Activated CD8-positive, alpha-beta T cell treated with anti-CD3 and anti-CD28 coated beads for 36 hours (primary cell): Measurements from ENCODE around the gene ZNF605. TPM values are rescaled to one million over a fixed set of nuclear protein-coding genes. Genes with fewer than 3 reads are reported as not detected.

Experiments
- ATAC-seq: fragments of 200-7000 bp; cut with Tn5 transposase; one replicate; pipeline ENCODE4 v1.10.0; 2021; ENCODE audit warnings: mild to moderate bottlenecking, moderate library complexity
- CTCF ChIA-PET: fragments of 350-600 bp; sonication (Branson Sonifier 250); formaldehyde crosslinking; loops from one replicate; lab custom pipeline; 2021; ENCODE audit warnings: antibody characterized with exemption; lab: Charles Lee
- POLR2A ChIA-PET: fragments of 350-600 bp; sonication (Branson Sonifier 250); formaldehyde crosslinking; loops from one replicate; lab custom pipeline; 2021; ENCODE audit warnings: antibody characterized with exemption; lab: Charles Lee
- DNase-seq: peaks from one replicate; pipeline ENCODE4 v3.0.0-alpha.2; 2020
- H3K27ac Mint-ChIP-seq: one replicate; pipeline ENCODE4 v1.8.0; 2021; ENCODE audit warnings: mild to moderate bottlenecking, mixed read lengths
- H3K27me3 Mint-ChIP-seq: one replicate; pipeline ENCODE4 v1.8.0; 2021; ENCODE audit warnings: mixed read lengths
- H3K36me3 Mint-ChIP-seq: one replicate; pipeline ENCODE4 v1.8.0; 2021; ENCODE audit warnings: low read depth, mixed read lengths
- H3K4me1 Mint-ChIP-seq: one replicate; pipeline ENCODE4 v1.8.0; 2021; ENCODE audit warnings: low read depth, mixed read lengths
- H3K4me3 Mint-ChIP-seq: one replicate; pipeline ENCODE4 v1.8.0; 2021; ENCODE audit warnings: mild to moderate bottlenecking, moderate library complexity, mixed read lengths
- H3K9me3 Mint-ChIP-seq: one replicate; pipeline ENCODE4 v1.8.0; 2021; ENCODE audit warnings: mixed read lengths
- CTCF ChIP-seq: fragments of 200-600 bp; IDR thresholded peaks from one replicate; pipeline ENCODE4 v1.8.0; 2022; ENCODE audit warnings: antibody characterized with exemption, mild to moderate bottlenecking
- intact Hi-C: fragments of 100-400 bp; cut with micrococcal nuclease; formaldehyde crosslinking; loops from one replicate; pipeline ENCODE4 v1.10.0; 2022
- total RNA-seq, 2 experiments: library from RNA; stranded (reverse); gene quantifications; one replicate each; pipeline ENCODE4 v1.2.3, GENCODE V29; 2021

Gene ZNF605
- total RNA-seq, 2 experiments from 2014 or later = 6.4 to 6.8 TPM

- intact Hi-C loops = no loop called here
- DNase-seq = no peak
- no peak for ATAC-seq
- peaks cover 35% of the 10 kb centered on the region for H3K36me3 Mint-ChIP-seq
- no peaks in the 10 kb centered on the region for H3K27me3 Mint-ChIP-seq
- ChIA-PET POLR2A (no interaction called here), CTCF (no interaction called here)
- peaks cover 22% of the 10 kb centered on the region for H3K4me1 Mint-ChIP-seq
- peaks cover 26% of the 10 kb centered on the region for H3K9me3 Mint-ChIP-seq
- H3K27ac Mint-ChIP-seq = no peak overlapping the region
- no peak overlapping the region for H3K4me3 Mint-ChIP-seq
- no peak for TF ChIP-seq CTCF
Observed at GRCh38 chr12:132953163-132953425, 3.0 kb downstream of the ZNF605 start.

- no peak overlapping the region for H3K4me3 Mint-ChIP-seq
- POLR2A ChIA-PET = interaction anchor here (0.6 kb wide), 1 partner anchor 102 kb away, joined by 5 read pairs; no protein-coding TSS in a partner anchor
- H3K27ac Mint-ChIP-seq = no peak overlapping the region
- DNase-seq (no peak), ATAC-seq (no peak)
- H3K27me3 Mint-ChIP-seq = no peaks in the 10 kb centered on the region
- H3K9me3 Mint-ChIP-seq = peaks cover 28% of the 10 kb centered on the region
- intact Hi-C loops = no loop called here
- TF ChIP-seq CTCF = no peak
- H3K4me1 Mint-ChIP-seq = peaks cover 22% of the 10 kb centered on the region
- peaks cover 39% of the 10 kb centered on the region for H3K36me3 Mint-ChIP-seq
- CTCF ChIA-PET = no interaction called here
Observed at GRCh38 chr12:132952371-132953162, 3.5 kb downstream of the ZNF605 start.

GRCh38 chr12:132951649-132952048 lies 4.5 kb downstream of the ZNF605 start:
- H3K9me3 Mint-ChIP-seq = peaks cover 27% of the 10 kb centered on the region
- intact Hi-C loops = no loop called here
- no peaks in the 10 kb centered on the region for H3K27me3 Mint-ChIP-seq
- peaks cover 44% of the 10 kb centered on the region for H3K36me3 Mint-ChIP-seq
- DNase-seq = no peak
- H3K4me1 Mint-ChIP-seq = peaks cover 18% of the 10 kb centered on the region
- ATAC-seq = no peak
- H3K4me3 Mint-ChIP-seq = no peak overlapping the region
- no peak for TF ChIP-seq CTCF
- H3K27ac Mint-ChIP-seq = no peak overlapping the region
- ChIA-PET POLR2A (no interaction called here), CTCF (no interaction called here)

- Mint-ChIP-seq H3K4me1 (peaks cover 17% of the 10 kb centered on the region), H3K27ac (no peak overlapping the region), H3K27me3 (no peaks in the 10 kb centered on the region), H3K4me3 (no peak overlapping the region), H3K9me3 (peaks cover 29% of the 10 kb centered on the region), H3K36me3 (peaks cover 48% of the 10 kb centered on the region)
- TF ChIP-seq CTCF = no peak
- no peak for DNase-seq
- no peak for ATAC-seq
- ChIA-PET POLR2A (no interaction called here), CTCF (no interaction called here)
- intact Hi-C loops = no loop called here
Observed at GRCh38 chr12:132950844-132951535, 5.1 kb downstream of the ZNF605 start.
